OCI-M2 (cell line): Measurements from ENCODE around the gene FAM227A.
"Not testable (repeated sequence)": the region's sequence is repeated elsewhere in the genome, so short reads cannot be mapped to it uniquely, and the experiment has no call there.

ENCODE experiments used
- DNase-seq: peaks from one replicate; lab custom pipeline; 2025; ENCODE audit not compliant: unreplicated experiment; lab: John Stamatoyannopoulos, UW

The FAM227A gene

GRCh38 chr22:38674888-38675287 lies 18.7 kb upstream of the FAM227A start:
- no peak for DNase-seq

- DNase-seq: no peak
These were observed 1.1 kb upstream of the FAM227A start for GRCh38 chr22:38657045-38657909.

GRCh38 chr22:38655519-38656255 lies 505 bp downstream of the FAM227A start:
- no peak for DNase-seq

- no peak for DNase-seq
These were observed 2.5 kb downstream of the FAM227A start for GRCh38 chr22:38653741-38654140.

- DNase-seq: no peak
These were observed 3.3 kb downstream of the FAM227A start for GRCh38 chr22:38652859-38653258.

- no peak for DNase-seq
These were observed 6.2 kb downstream of the FAM227A start for GRCh38 chr22:38649841-38650522.

- DNase-seq: no peak
These were observed 10.8 kb downstream of the FAM227A start for GRCh38 chr22:38645430-38645829.

- not testable (repeated sequence) for DNase-seq
These were observed 11.9 kb downstream of the FAM227A start for GRCh38 chr22:38644245-38644644.

GRCh38 chr22:38641476-38642040 lies 14.6 kb downstream of the FAM227A start:
- DNase-seq: no peak

GRCh38 chr22:38638728-38639127 lies 17.5 kb downstream of the FAM227A start:
- no peak for DNase-seq

GRCh38 chr22:38638216-38638615 lies 18.0 kb downstream of the FAM227A start:
- DNase-seq: no peak

GRCh38 chr22:38632528-38632927 lies 23.7 kb downstream of the FAM227A start:
- no peak for DNase-seq

GRCh38 chr22:38631724-38632123 lies 24.5 kb downstream of the FAM227A start:
- DNase-seq: no peak

- no peak for DNase-seq
These were observed 27.1 kb downstream of the FAM227A start for GRCh38 chr22:38629108-38629507.

GRCh38 chr22:38628444-38628843 lies 27.7 kb downstream of the FAM227A start:
- DNase-seq: no peak

GRCh38 chr22:38623351-38623750 lies 32.8 kb downstream of the FAM227A start:
- no peak for DNase-seq

- no peak for DNase-seq
These were observed 37.5 kb downstream of the FAM227A start for GRCh38 chr22:38618682-38619081.

- no peak for DNase-seq
These were observed 37.9 kb downstream of the FAM227A start for GRCh38 chr22:38618258-38618657.

- DNase-seq: not testable (repeated sequence)
These were observed 41.2 kb downstream of the FAM227A start for GRCh38 chr22:38615064-38615405.

GRCh38 chr22:38614332-38615063 lies 41.7 kb downstream of the FAM227A start:
- no peak for DNase-seq

- DNase-seq: no peak
These were observed 42.6 kb downstream of the FAM227A start for GRCh38 chr22:38613588-38613987.
